HEK293 (cell line): Measurements from ENCODE around the gene PPP1R18.

ENCODE experiments used
- GLIS2 ChIP-seq: fragments of 450-650 bp; formaldehyde crosslinking; IDR thresholded peaks from 2 replicates; pipeline ENCODE4 v1.5.1; 2016; ENCODE audit warnings: missing biosample characterization, missing genetic modification characterization
- KLF16 ChIP-seq: fragments of 450-650 bp; formaldehyde crosslinking; IDR thresholded peaks from 2 replicates; pipeline ENCODE4 v1.5.1; 2017; ENCODE audit warnings: missing biosample characterization, missing genetic modification characterization
- KLF8 ChIP-seq: fragments of 450-650 bp; formaldehyde crosslinking; IDR thresholded peaks from 2 replicates; pipeline ENCODE4 v1.5.1; 2016; ENCODE audit warnings: missing biosample characterization, missing genetic modification characterization
- MEIS1 ChIP-seq: sonication (generic); formaldehyde crosslinking; IDR thresholded peaks from 2 replicates; pipeline ENCODE4 v1.8.1; 2022; ENCODE audit warnings: missing genetic modification reagents, mild to moderate bottlenecking, borderline replicate concordance
- SP3 ChIP-seq: fragments of 450-650 bp; formaldehyde crosslinking; IDR thresholded peaks from 2 replicates; pipeline ENCODE4 v1.5.1; 2016; ENCODE audit warnings: missing biosample characterization, missing genetic modification characterization
- ZBTB17 ChIP-seq: fragments of 450-650 bp; formaldehyde crosslinking; IDR thresholded peaks from 2 replicates; pipeline ENCODE4 v1.5.1; 2016; ENCODE audit warnings: missing biosample characterization, missing genetic modification characterization
- ZFP37 ChIP-seq: fragments of 450-650 bp; formaldehyde crosslinking; IDR thresholded peaks from 2 replicates; pipeline ENCODE4 v1.5.1; 2016; ENCODE audit warnings: missing biosample characterization, missing genetic modification characterization
- ZFP69B ChIP-seq: fragments of 450-650 bp; formaldehyde crosslinking; IDR thresholded peaks from 2 replicates; pipeline ENCODE4 v1.5.1; 2016; ENCODE audit warnings: missing biosample characterization, missing genetic modification characterization
- ZNF140 ChIP-seq: fragments of 450-650 bp; formaldehyde crosslinking; IDR thresholded peaks from 2 replicates; pipeline ENCODE4 v1.5.1; 2016; ENCODE audit warnings: missing biosample characterization, missing genetic modification characterization
- ZNF157 ChIP-seq: fragments of 450-650 bp; formaldehyde crosslinking; IDR thresholded peaks from 2 replicates; pipeline ENCODE4 v1.5.1; 2016; ENCODE audit warnings: missing biosample characterization, missing genetic modification characterization
- ZNF174 ChIP-seq: fragments of 450-650 bp; formaldehyde crosslinking; IDR thresholded peaks from 2 replicates; pipeline ENCODE4 v1.5.0; 2017; ENCODE audit warnings: missing biosample characterization, mild to moderate bottlenecking, missing genetic modification characterization
- ZNF223 ChIP-seq: fragments of 450-650 bp; formaldehyde crosslinking; IDR thresholded peaks from 2 replicates; pipeline ENCODE4 v1.5.1; 2016; ENCODE audit warnings: missing biosample characterization, missing genetic modification characterization
- ZNF366 ChIP-seq: fragments of 450-650 bp; formaldehyde crosslinking; conservative IDR thresholded peaks from 2 replicates; pipeline ENCODE4 v1.5.1; 2016; ENCODE audit warnings: missing biosample characterization, missing genetic modification characterization
- ZNF514 ChIP-seq: fragments of 450-650 bp; formaldehyde crosslinking; IDR thresholded peaks from 2 replicates; pipeline ENCODE4 v1.5.1; 2016; ENCODE audit warnings: missing biosample characterization, missing genetic modification characterization
- ZNF521 ChIP-seq: fragments of 450-650 bp; formaldehyde crosslinking; IDR thresholded peaks from 2 replicates; pipeline ENCODE4 v1.5.1; 2017; ENCODE audit warnings: missing biosample characterization, mild to moderate bottlenecking, missing genetic modification characterization
- ZNF548 ChIP-seq: fragments of 450-650 bp; formaldehyde crosslinking; IDR thresholded peaks from 2 replicates; pipeline ENCODE4 v1.5.1; 2016; ENCODE audit warnings: missing biosample characterization, missing genetic modification characterization
- ZNF585B ChIP-seq: fragments of 450-650 bp; formaldehyde crosslinking; IDR thresholded peaks from 2 replicates; pipeline ENCODE4 v1.5.1; 2016; ENCODE audit warnings: missing biosample characterization, missing genetic modification characterization
- ZNF623 ChIP-seq: fragments of 450-650 bp; formaldehyde crosslinking; IDR thresholded peaks from 2 replicates; pipeline ENCODE4 v1.5.1; 2016; ENCODE audit warnings: missing biosample characterization, missing genetic modification characterization
- ZNF707 ChIP-seq: fragments of 450-650 bp; formaldehyde crosslinking; IDR thresholded peaks from 2 replicates; pipeline ENCODE4 v1.5.1; 2016; ENCODE audit warnings: missing biosample characterization, missing genetic modification characterization
- ZNF776 ChIP-seq: fragments of 450-650 bp; formaldehyde crosslinking; IDR thresholded peaks from 2 replicates; pipeline ENCODE4 v1.5.0; 2017; ENCODE audit warnings: missing biosample characterization, missing genetic modification characterization, borderline replicate concordance
- ZSCAN30 ChIP-seq: fragments of 450-650 bp; IDR thresholded peaks from 2 replicates; pipeline ENCODE4 v1.5.1; 2018; ENCODE audit warnings: missing biosample characterization, mild to moderate bottlenecking, missing genetic modification characterization, moderate library complexity
- TF ChIP-seq, protein P1 (sequence below): fragments of 450-650 bp; formaldehyde crosslinking; IDR thresholded peaks from 2 replicates; pipeline ENCODE4 v1.5.1; 2016; ENCODE audit warnings: missing biosample characterization, missing genetic modification characterization
- TF ChIP-seq, protein P2 (sequence below): fragments of 450-650 bp; formaldehyde crosslinking; IDR thresholded peaks from 2 replicates; pipeline ENCODE4 v1.5.1; 2016; ENCODE audit warnings: missing biosample characterization, missing genetic modification characterization
- TF ChIP-seq, protein P3 (sequence below): fragments of 450-650 bp; formaldehyde crosslinking; IDR thresholded peaks from 2 replicates; pipeline ENCODE4 v1.5.1; 2016; ENCODE audit warnings: missing biosample characterization, missing genetic modification characterization
- TF ChIP-seq, protein P4 (sequence below): fragments of 450-650 bp; formaldehyde crosslinking; IDR thresholded peaks from 2 replicates; pipeline ENCODE4 v1.5.1; 2016; ENCODE audit warnings: missing biosample characterization, missing genetic modification characterization, borderline replicate concordance
- TF ChIP-seq, protein P5 (sequence below): fragments of 450-650 bp; formaldehyde crosslinking; IDR thresholded peaks from 2 replicates; pipeline ENCODE4 v1.5.1; 2016; ENCODE audit warnings: missing biosample characterization, missing genetic modification characterization, low read depth

PPP1R18 gene

DNA sequence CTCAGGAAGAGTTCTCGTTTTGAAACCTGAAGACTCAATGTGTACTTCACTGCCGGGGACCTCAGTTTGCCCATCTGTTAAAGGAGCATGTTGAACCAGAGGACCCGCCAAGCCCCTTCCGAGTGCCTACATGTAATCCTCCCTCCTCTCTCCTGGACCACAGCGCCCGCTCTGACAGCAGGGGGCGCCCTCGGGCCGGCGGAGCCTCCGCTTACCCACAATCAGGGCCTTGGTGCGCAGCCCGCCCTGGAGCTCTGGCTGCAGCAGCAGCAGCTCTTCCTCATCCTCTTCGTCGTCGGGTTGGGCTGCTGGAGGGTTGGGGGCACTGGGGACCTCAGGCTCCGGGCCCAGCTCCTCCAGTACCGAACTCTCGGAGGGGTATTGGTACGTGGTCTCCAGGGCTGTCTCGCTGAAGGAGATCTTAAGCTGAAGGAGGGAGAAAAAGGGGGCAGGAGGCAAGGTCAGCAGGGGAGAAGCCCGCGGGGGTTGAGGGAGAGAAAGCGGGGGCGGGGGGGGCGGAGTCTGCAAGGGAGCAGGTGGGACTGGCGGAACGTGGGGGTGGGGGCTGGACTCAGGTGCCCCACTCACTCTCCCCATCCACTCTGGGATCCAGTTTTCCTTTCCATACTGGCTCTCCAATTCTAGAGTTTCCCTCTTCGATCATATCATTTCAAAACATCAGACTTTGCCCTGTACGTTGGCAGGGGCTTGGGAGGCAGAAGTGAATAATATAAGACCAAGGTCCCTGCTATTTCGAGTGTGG lies 7.3 kb downstream of the PPP1R18 start (continued):
- TF ChIP-seq, protein P1, sequence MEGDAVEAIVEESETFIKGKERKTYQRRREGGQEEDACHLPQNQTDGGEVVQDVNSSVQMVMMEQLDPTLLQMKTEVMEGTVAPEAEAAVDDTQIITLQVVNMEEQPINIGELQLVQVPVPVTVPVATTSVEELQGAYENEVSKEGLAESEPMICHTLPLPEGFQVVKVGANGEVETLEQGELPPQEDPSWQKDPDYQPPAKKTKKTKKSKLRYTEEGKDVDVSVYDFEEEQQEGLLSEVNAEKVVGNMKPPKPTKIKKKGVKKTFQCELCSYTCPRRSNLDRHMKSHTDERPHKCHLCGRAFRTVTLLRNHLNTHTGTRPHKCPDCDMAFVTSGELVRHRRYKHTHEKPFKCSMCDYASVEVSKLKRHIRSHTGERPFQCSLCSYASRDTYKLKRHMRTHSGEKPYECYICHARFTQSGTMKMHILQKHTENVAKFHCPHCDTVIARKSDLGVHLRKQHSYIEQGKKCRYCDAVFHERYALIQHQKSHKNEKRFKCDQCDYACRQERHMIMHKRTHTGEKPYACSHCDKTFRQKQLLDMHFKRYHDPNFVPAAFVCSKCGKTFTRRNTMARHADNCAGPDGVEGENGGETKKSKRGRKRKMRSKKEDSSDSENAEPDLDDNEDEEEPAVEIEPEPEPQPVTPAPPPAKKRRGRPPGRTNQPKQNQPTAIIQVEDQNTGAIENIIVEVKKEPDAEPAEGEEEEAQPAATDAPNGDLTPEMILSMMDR (tag by site-specific recombination) = peak; percentile 90
- TF ChIP-seq KLF8 (tag by site-specific recombination) = peak; percentile 40; the same call in 1 of the 2 replicates
- TF ChIP-seq ZNF623 = no peak
- no peak for TF ChIP-seq ZNF776 (tag by site-specific recombination)
- TF ChIP-seq ZNF521 (tag by site-specific recombination) = no peak
- peak; percentile 13; the same call in 1 of the 2 replicates for TF ChIP-seq GLIS2 (tag by site-specific recombination)
- TF ChIP-seq ZNF707 = no peak
- TF ChIP-seq ZNF366 = no peak
- TF ChIP-seq, protein P2, sequence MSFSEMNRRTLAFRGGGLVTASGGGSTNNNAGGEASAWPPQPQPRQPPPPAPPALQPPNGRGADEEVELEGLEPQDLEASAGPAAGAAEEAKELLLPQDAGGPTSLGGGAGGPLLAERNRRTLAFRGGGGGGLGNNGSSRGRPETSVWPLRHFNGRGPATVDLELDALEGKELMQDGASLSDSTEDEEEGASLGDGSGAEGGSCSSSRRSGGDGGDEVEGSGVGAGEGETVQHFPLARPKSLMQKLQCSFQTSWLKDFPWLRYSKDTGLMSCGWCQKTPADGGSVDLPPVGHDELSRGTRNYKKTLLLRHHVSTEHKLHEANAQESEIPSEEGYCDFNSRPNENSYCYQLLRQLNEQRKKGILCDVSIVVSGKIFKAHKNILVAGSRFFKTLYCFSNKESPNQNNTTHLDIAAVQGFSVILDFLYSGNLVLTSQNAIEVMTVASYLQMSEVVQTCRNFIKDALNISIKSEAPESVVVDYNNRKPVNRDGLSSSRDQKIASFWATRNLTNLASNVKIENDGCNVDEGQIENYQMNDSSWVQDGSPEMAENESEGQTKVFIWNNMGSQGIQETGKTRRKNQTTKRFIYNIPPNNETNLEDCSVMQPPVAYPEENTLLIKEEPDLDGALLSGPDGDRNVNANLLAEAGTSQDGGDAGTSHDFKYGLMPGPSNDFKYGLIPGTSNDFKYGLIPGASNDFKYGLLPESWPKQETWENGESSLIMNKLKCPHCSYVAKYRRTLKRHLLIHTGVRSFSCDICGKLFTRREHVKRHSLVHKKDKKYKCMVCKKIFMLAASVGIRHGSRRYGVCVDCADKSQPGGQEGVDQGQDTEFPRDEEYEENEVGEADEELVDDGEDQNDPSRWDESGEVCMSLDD (tag by site-specific recombination) = no peak
- no peak for TF ChIP-seq ZNF548 (tag by site-specific recombination)
- TF ChIP-seq SP3 = no peak; the same call in 1 of the 2 replicates
- TF ChIP-seq, protein P3, sequence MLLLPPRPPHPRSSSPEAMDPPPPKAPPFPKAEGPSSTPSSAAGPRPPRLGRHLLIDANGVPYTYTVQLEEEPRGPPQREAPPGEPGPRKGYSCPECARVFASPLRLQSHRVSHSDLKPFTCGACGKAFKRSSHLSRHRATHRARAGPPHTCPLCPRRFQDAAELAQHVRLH (tag by site-specific recombination) = 0 out of 2 replicates have a peak, but pooled peaks have one; percentile 33
- TF ChIP-seq ZNF140 (tag by site-specific recombination) = no peak
- peak; percentile 87; the same call in 1 of the 2 replicates for TF ChIP-seq ZSCAN30 (tag by site-specific recombination)
- TF ChIP-seq MEIS1 (CRISPR knock-in tag) = no peak
- TF ChIP-seq, protein P4, sequence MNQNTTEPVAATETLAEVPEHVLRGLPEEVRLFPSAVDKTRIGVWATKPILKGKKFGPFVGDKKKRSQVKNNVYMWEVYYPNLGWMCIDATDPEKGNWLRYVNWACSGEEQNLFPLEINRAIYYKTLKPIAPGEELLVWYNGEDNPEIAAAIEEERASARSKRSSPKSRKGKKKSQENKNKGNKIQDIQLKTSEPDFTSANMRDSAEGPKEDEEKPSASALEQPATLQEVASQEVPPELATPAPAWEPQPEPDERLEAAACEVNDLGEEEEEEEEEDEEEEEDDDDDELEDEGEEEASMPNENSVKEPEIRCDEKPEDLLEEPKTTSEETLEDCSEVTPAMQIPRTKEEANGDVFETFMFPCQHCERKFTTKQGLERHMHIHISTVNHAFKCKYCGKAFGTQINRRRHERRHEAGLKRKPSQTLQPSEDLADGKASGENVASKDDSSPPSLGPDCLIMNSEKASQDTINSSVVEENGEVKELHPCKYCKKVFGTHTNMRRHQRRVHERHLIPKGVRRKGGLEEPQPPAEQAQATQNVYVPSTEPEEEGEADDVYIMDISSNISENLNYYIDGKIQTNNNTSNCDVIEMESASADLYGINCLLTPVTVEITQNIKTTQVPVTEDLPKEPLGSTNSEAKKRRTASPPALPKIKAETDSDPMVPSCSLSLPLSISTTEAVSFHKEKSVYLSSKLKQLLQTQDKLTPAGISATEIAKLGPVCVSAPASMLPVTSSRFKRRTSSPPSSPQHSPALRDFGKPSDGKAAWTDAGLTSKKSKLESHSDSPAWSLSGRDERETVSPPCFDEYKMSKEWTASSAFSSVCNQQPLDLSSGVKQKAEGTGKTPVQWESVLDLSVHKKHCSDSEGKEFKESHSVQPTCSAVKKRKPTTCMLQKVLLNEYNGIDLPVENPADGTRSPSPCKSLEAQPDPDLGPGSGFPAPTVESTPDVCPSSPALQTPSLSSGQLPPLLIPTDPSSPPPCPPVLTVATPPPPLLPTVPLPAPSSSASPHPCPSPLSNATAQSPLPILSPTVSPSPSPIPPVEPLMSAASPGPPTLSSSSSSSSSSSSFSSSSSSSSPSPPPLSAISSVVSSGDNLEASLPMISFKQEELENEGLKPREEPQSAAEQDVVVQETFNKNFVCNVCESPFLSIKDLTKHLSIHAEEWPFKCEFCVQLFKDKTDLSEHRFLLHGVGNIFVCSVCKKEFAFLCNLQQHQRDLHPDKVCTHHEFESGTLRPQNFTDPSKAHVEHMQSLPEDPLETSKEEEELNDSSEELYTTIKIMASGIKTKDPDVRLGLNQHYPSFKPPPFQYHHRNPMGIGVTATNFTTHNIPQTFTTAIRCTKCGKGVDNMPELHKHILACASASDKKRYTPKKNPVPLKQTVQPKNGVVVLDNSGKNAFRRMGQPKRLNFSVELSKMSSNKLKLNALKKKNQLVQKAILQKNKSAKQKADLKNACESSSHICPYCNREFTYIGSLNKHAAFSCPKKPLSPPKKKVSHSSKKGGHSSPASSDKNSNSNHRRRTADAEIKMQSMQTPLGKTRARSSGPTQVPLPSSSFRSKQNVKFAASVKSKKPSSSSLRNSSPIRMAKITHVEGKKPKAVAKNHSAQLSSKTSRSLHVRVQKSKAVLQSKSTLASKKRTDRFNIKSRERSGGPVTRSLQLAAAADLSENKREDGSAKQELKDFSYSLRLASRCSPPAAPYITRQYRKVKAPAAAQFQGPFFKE = no peak
- TF ChIP-seq ZNF157 (tag by site-specific recombination) = no peak
- no peak for TF ChIP-seq ZFP69B
- TF ChIP-seq ZFP37 (tag by site-specific recombination) = 0 out of 2 replicates have a peak, but pooled peaks have one; percentile 42
- TF ChIP-seq ZNF585B (tag by site-specific recombination) = no peak
- TF ChIP-seq ZBTB17 = peak; percentile 86
- no peak for TF ChIP-seq ZNF223 (tag by site-specific recombination)
- TF ChIP-seq, protein P5, sequence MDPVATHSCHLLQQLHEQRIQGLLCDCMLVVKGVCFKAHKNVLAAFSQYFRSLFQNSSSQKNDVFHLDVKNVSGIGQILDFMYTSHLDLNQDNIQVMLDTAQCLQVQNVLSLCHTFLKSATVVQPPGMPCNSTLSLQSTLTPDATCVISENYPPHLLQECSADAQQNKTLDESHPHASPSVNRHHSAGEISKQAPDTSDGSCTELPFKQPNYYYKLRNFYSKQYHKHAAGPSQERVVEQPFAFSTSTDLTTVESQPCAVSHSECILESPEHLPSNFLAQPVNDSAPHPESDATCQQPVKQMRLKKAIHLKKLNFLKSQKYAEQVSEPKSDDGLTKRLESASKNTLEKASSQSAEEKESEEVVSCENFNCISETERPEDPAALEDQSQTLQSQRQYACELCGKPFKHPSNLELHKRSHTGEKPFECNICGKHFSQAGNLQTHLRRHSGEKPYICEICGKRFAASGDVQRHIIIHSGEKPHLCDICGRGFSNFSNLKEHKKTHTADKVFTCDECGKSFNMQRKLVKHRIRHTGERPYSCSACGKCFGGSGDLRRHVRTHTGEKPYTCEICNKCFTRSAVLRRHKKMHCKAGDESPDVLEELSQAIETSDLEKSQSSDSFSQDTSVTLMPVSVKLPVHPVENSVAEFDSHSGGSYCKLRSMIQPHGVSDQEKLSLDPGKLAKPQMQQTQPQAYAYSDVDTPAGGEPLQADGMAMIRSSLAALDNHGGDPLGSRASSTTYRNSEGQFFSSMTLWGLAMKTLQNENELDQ (tag by site-specific recombination) = no peak
- no peak for TF ChIP-seq KLF16 (tag by site-specific recombination)
- TF ChIP-seq ZNF514 = no peak
- no peak for TF ChIP-seq ZNF174
